Activated T-helper 9 cell treated with anti-CD3 and anti-CD28 coated beads, Interleukin-2, amount 50 U/mL, for 16 hours (primary cell): ENCODE data around the gene C13orf46.
"Not testable (repeated sequence)": the region's sequence is repeated elsewhere in the genome, so short reads cannot be mapped to it uniquely, and the experiment has no call there.

Experiments used
- DNase-seq: peaks from one replicate; pipeline ENCODE4 v3.0.0-alpha.2; 2020; ENCODE audit warnings: low read depth

Gene C13orf46

DNA sequence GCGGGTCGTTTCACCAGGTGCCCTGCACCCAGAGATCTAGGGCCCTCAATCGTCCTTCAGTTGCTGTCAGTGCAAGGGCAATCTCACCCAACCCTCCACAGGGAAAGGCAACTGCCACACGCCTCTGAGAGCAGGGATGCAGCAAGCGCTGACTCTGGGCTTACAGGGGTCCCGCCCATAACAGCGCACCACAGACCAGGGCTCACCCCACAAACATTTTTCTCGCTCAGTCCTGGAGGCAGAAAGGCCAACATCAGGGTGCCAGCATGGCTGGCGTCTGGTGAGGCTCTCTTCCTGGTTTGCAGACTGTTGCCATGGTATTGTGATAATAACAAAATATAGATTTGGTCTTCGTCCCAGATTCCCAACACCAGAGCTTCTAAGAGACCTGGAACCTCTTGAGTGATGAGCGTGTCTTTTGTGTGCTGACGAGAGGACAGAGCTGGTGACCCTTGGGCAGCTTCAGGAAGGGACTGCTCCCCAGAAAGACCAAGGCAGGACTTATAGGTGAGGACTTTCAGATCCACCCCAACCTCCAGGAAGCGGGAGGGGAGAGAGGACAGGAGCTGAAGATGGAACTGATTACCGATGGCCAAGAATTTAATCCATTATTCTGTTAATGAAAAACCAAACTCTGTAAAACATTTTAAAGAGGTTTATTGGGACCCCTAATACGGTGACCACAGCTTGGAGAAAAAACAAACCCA is 51.3 kb downstream of the C13orf46 start:
- DNase-seq = no peak

GRCh38 chr13:113921763-113922162 is 52.1 kb downstream of the C13orf46 start:
- DNase-seq = no peak

DNA sequence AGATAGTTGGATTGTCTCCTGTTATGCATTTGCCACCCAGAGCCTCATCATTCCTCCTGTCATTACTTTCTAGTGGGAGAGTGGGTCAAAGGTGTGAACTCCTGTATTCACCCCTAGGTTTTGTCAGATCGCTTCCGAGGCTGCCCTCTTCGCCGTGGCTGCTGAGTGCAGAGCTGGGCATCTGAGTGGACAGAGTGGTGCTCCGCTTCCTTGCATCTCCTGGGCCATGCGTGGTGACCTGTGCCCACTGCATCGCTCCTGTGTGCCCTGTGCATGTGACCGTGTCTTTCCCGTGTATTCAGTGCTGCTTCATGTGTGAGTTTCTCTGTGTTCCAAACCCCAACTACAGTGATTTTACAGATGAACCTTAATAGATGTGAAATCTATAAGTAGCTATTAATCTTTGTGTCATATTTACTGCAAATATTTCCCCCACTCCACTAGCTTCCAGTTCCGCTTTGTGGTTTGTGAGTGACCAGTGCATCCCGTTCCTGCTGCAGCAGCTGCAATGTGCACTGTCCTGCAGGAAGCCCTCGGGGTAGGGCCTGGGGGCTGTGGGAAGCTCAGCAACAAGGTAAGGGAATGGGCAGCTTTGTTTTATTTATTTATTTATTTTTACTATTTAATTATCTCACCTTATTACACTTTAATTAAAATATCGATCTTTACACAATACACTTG is 53.1 kb downstream of the C13orf46 start:
- no peak for DNase-seq

DNA sequence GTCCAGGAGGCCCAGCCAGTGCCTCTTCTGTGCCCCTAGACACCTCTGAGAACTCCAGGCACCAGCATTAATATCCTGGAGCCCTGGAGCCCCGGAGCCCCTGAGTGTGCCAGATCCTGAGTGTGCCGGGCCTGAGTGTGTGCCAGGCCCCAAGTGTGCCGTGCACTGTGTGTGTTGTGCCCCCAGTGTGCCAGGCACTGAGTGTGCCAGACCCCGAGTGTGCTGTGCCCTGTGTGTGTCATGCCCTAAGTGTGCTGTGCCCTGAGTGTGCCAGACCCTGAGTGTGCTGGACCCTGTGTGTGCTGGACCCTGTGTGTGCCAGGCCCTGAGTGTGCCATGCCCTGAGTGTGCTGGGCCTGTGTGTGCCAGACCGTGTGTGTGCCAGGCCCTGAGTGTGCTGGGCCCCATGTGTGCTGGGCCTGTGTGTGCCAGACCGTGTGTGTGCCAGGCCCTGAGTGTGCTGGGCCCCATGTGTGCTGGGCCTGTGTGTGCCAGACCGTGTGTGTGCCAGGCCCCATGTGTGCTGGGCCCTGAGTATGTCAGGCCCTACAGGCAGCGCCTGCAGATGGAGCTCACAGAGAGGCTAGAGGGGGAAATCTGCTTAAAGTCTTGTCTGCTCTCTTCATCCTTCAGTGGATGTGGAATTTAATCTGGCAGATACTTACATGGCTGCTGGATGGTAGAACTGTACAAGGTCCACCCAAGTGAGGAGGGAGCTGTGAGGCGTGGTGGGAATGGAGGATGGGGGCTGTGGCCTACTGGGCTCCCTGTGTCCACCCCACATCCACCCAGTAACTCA is 53.9 kb downstream of the C13orf46 start:
- DNase-seq = no peak

- no peak for DNase-seq
Measured at GRCh38 chr13:113918981-113919701, 54.7 kb downstream of the C13orf46 start.

GRCh38 chr13:113918580-113918979 is 55.3 kb downstream of the C13orf46 start:
- no peak for DNase-seq

GRCh38 chr13:113917594-113918371 is 56.1 kb downstream of the C13orf46 start:
- DNase-seq = no peak

- no peak for DNase-seq
Measured at GRCh38 chr13:113917096-113917495, 56.8 kb downstream of the C13orf46 start.

DNA sequence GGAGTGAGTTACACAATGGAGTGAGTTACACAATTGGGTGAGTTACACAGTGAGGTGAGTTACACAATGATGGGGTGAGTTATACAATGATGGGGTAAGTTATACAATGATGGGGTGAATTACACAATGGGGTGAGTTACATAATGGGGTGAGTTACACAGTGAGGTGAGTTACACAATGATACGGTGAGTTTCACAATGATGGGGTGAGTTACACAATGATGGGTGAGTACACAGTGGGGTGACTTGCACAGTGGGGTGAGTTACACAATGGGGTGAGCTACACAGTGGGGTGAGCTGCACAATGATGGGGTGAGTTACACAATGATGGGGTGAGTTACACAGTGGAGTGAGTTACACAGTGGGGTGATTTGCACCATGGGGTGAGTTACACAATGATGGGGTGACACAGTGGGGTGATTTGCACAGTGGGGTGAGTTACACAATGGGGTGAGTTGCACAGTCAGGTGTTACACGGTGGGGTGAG is 57.5 kb downstream of the C13orf46 start:
- no peak for DNase-seq

DNA sequence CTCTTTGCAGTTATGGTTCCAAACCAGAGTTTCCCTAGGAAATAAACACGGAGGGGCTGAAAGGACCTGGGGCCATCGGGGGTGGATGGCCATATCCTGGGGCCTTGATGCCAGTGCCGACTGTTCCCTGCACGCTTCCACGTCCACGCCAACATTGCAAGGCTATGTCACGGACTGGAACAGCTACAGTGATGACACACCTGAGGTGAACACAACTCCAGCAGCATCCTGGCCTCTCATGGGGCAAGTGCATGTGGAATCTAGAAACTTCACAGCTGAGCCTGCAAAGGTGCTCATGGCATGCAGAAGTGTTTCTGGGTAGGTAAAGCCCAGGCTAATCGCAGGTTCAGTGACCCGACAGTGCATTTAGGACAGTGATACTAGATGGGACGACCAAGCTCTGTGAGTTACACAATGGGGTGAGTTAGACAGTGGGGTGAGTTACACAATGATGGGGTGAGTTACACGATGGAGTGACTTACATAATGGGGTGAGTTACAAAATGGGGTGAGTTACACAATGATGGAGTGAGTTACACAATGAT is 58.0 kb downstream of the C13orf46 start:
- no peak for DNase-seq

GRCh38 chr13:113915012-113915763 is 58.7 kb downstream of the C13orf46 start:
- no peak for DNase-seq

GRCh38 chr13:113914333-113915011 is 59.4 kb downstream of the C13orf46 start:
- no peak for DNase-seq

DNA sequence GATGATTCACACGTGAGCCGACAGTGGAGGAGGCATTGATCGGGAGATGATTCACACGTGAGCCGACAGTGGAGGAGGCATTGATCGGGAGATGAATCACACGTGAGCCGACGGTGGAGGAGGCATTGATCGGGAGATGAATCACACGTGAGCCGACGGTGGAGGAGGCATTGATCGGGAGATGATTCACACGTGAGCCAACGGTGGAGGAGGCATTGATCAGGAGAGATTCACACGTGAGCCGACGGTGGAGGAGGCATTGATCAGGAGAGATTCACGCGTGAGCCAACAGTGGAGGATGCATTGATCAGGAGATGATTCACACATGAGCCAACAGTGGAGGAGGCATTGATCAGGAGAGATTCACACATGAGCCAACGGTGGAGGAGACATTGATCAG is 60.0 kb downstream of the C13orf46 start:
- DNase-seq = not testable (repeated sequence)

DNA sequence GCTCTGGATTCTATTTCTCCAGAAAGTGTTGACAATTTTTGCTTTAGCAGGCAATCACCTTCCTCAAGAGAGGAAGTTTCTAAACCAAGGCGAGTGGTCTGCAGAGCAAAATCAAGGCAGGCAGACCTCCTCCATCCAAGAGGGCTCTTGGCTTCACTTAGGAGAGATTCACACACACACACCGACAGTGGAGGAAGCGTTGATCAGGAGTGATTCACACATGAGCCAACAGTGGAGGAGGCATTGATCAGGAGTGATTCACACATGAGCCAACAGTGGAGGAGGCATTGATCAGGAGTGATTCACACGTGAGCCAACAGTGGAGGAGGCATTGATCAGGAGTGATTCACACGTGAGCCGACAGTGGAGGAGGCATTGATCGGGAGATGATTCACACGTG is 60.5 kb downstream of the C13orf46 start:
- DNase-seq = not testable (repeated sequence)

DNA sequence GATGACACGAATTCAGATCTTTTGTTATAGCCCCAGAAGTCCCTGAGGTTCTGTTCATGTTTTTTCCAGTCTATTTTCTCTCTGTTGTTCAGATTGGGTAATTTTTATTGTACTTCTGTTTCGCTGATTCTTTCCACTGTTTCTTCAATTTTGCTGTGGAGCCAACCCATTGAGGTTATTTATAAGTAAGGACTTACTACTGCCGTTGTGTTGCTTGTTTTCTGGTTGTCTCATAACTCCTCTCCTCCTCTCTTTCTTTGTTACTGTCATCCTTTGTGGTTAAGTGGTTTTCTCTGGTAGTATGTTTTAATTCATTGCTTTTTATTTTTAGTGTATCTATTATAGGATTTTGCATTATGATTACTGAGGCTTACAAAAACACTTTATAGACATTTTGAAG is 61.3 kb downstream of the C13orf46 start:
- no peak for DNase-seq

DNA sequence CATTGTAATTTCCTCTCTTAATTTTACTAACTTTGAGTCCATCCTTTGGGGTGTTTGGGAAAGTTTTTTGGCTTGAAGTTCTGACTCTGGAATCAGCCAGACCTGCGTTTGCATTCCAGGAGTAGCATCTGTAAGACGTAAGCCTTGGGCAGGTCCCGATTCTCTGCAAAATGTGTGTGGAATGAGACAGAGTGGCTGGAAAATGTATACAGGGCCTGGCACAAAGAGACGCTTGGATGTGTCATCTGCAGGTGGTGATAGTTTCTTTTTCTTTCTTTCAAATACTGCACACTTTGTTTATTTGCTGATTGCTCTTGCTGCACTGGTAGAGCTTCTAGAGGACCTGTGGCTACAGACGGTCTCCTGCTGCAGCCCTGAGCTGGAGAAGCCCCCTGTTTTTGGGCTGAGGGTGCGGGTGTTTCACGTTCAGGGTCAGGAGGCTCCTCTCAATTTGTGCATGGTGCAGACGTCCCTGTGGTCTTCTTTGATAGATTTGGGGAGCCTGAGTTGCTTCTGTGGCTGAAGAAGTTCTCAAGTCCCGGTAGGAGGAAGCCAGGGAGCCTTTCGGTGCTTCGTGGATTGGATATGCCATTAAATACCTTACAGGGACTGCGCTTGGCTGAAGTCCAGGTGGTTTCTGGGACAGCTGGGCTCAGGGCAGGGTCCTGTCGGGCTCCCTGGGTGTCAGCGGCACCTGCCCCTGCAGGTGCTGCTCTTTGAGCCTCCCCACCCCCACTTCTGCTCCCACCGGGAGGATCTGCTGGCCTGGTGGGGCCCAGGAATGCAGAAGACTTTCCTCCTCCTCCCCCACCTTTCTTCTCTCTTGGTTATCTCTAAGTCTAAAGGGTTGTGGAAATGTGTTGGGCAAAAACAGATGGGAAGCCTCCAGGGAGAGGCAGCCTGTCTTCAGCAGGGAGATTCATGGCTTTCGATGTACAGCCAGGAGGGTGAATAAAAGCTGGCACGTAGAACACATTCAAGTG is 66.0 kb downstream of the C13orf46 start:
- no peak for DNase-seq

DNA sequence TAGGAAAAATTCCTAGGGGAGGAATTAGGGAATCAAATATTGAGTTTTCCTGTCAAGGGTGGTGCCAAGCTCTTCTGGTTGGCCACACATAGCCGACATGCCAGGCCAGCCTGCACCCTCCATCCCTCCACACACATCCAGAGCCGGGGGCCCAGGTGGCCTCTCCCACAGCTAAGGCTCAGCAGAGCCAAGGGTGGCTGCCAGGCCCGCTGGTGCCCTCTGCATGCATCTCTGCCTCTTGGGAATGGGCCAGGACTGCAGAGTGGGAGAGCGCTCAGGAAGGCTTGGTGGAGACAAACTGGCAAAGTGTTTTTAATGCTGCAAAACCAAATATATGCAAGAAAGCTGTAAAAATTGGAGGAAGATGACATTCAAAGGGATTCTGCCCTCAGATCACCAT is 67.3 kb downstream of the C13orf46 start:
- DNase-seq = no peak

DNA sequence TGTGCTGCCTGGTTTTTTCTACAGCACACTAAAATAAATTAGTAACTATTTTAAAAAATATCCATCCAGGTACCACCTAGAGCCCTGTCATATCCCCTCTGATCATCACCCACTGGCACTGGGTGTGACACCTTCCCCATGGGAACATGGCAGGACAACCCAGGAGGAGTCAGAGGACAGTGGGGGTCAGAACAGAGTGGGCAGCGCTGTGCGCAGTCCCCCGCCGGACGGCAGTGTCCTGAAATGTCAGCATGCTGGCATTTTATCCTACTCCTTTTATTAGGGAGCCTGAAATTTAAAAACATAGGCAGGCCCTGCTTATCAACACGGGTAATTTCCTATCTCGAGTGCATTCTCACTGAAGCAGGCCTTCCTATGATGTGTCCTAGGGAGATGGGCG is 67.9 kb downstream of the C13orf46 start:
- DNase-seq = no peak
